HS-5 (cell line): ENCODE data around the gene SVEP1.
"Not testable (repeated sequence)": the region's sequence is repeated elsewhere in the genome, so short reads cannot be mapped to it uniquely, and the experiment has no call there.

ENCODE experiments used
- DNase-seq: peaks from one replicate; pipeline ENCODE4 v3.0.0-alpha.2; 2012; ENCODE audit warnings: low read depth

Gene SVEP1

GRCh38 chr9:110444911-110445310, 134.6 kb downstream of the SVEP1 start:
- DNase-seq, result peak; percentile 74

- DNase-seq, result peak; percentile 88
Observed at GRCh38 chr9:110443866-110444220, 135.7 kb downstream of the SVEP1 start.

- peak; percentile 92 for DNase-seq
Observed at GRCh38 chr9:110443146-110443865, 136.2 kb downstream of the SVEP1 start.

- no peak for DNase-seq
Observed at GRCh38 chr9:110440796-110441195, 138.7 kb downstream of the SVEP1 start.

- DNase-seq, result no peak
Observed at GRCh38 chr9:110440172-110440571, 139.4 kb downstream of the SVEP1 start.

GRCh38 chr9:110432253-110432652, 147.3 kb downstream of the SVEP1 start:
- DNase-seq, result no peak

GRCh38 chr9:110429453-110429852, 150.1 kb downstream of the SVEP1 start:
- DNase-seq, result no peak

- DNase-seq, result no peak
Observed at GRCh38 chr9:110427497-110428104, 151.9 kb downstream of the SVEP1 start.

- DNase-seq, result no peak
Observed at GRCh38 chr9:110426052-110426709, 153.4 kb downstream of the SVEP1 start.

GRCh38 chr9:110414471-110414870, 165.1 kb downstream of the SVEP1 start:
- DNase-seq, result no peak

GRCh38 chr9:110410961-110411360, 168.6 kb downstream of the SVEP1 start:
- DNase-seq, result no peak

GRCh38 chr9:110408598-110408997, 170.9 kb downstream of the SVEP1 start:
- DNase-seq, result no peak

- DNase-seq, result no peak
Observed at GRCh38 chr9:110405858-110406443, 173.6 kb downstream of the SVEP1 start.

GRCh38 chr9:110404473-110404872, 175.1 kb downstream of the SVEP1 start:
- no peak for DNase-seq

GRCh38 chr9:110399983-110400382, 179.6 kb downstream of the SVEP1 start:
- no peak for DNase-seq

- not testable (repeated sequence) for DNase-seq
Observed at GRCh38 chr9:110398992-110399391, 180.5 kb downstream of the SVEP1 start.

- DNase-seq, result no peak
Observed at GRCh38 chr9:110391826-110392485, 187.6 kb downstream of the SVEP1 start.

GRCh38 chr9:110389148-110389750, 190.3 kb downstream of the SVEP1 start:
- no peak for DNase-seq

- no peak for DNase-seq
Observed at GRCh38 chr9:110383491-110383890, 196.1 kb downstream of the SVEP1 start.

GRCh38 chr9:110382731-110383130, 196.8 kb downstream of the SVEP1 start:
- DNase-seq, result no peak

GRCh38 chr9:110371411-110372007, 208.0 kb downstream of the SVEP1 start:
- DNase-seq, result no peak

- peak; percentile 70 for DNase-seq
Observed at GRCh38 chr9:110370315-110370714, 209.2 kb downstream of the SVEP1 start.
